H9 (cell line): ENCODE data around the gene GRIA1. TPM values are rescaled to one million over a fixed set of nuclear protein-coding genes. Genes with fewer than 3 reads are reported as not detected.

Experiments used
- DNase-seq: peaks from one replicate; pipeline ENCODE4 v3.0.0-alpha.2; 2017
- H2AFZ ChIP-seq: one replicate; pipeline ENCODE4 v1.6.1; 2013; ENCODE audit warnings: mild to moderate bottlenecking, low read length, control low read depth, moderate library complexity
- H2AK5ac ChIP-seq: 2 replicates; pipeline ENCODE4 v1.6.1; 2013; ENCODE audit warnings: low read length, control low read depth, mixed read lengths; ENCODE audit not compliant: insufficient read length
- H2BK120ac ChIP-seq: one replicate; pipeline ENCODE4 v1.6.1; 2013; ENCODE audit warnings: low read depth, mild to moderate bottlenecking, low read length, control low read depth, inconsistent platforms; ENCODE audit not compliant: poor library complexity, severe bottlenecking
- H2BK12ac ChIP-seq: 2 replicates; pipeline ENCODE4 v1.6.1; 2013; ENCODE audit warnings: low read length, control low read depth, mixed read lengths, low read depth; ENCODE audit not compliant: insufficient read length
- H2BK15ac ChIP-seq: 2 replicates; pipeline ENCODE4 v1.6.1; 2013; ENCODE audit warnings: low read depth, low read length, control low read depth
- H2BK20ac ChIP-seq: one replicate; pipeline ENCODE4 v1.6.1; 2013; ENCODE audit warnings: low read depth, mild to moderate bottlenecking, low read length, control low read depth, inconsistent platforms; ENCODE audit not compliant: poor library complexity, severe bottlenecking
- H2BK5ac ChIP-seq: 2 replicates; pipeline ENCODE4 v1.6.1; 2013; ENCODE audit warnings: low read length, control low read depth, mixed read lengths; ENCODE audit not compliant: insufficient read length
- H3K14ac ChIP-seq: 2 replicates; pipeline ENCODE4 v1.6.1; 2013; ENCODE audit warnings: low read length, control low read depth; ENCODE audit not compliant: insufficient read depth
- H3K18ac ChIP-seq: 2 replicates; pipeline ENCODE4 v1.6.1; 2013; ENCODE audit warnings: low read depth, mild to moderate bottlenecking, mixed read lengths, low read length, control low read depth; ENCODE audit not compliant: insufficient read length
- H3K23ac ChIP-seq: 2 replicates; pipeline ENCODE4 v1.6.1; 2013; ENCODE audit warnings: low read length, control low read depth, mixed read lengths, low read depth; ENCODE audit not compliant: insufficient read length
- H3K23me2 ChIP-seq: 2 replicates; pipeline ENCODE4 v1.6.1; 2013; ENCODE audit warnings: low read depth, mild to moderate bottlenecking, mixed read lengths, low read length, control low read depth; ENCODE audit not compliant: insufficient read length, poor library complexity, severe bottlenecking
- H3K27ac ChIP-seq: 2 replicates; pipeline ENCODE4 v1.5.1; 2013; ENCODE audit warnings: low read length, control low read depth, mixed read lengths, low read depth; ENCODE audit not compliant: insufficient read length
- H3K27me3 ChIP-seq: 2 replicates; pipeline ENCODE4 v1.6.1; 2013; ENCODE audit warnings: low read length, control low read depth, inconsistent platforms; ENCODE audit not compliant: insufficient read depth
- H3K4ac ChIP-seq: 2 replicates; pipeline ENCODE4 v1.6.1; 2013; ENCODE audit warnings: low read depth, mild to moderate bottlenecking, control low read depth, inconsistent platforms, low read length, moderate library complexity
- H3K4me1 ChIP-seq: 2 replicates; pipeline ENCODE4 v1.6.1; 2013; ENCODE audit warnings: low read length, control low read depth, inconsistent platforms; ENCODE audit not compliant: insufficient read depth
- H3K4me2 ChIP-seq: 2 replicates; pipeline ENCODE4 v1.6.1; 2013; ENCODE audit warnings: low read length, control low read depth, mixed read lengths; ENCODE audit not compliant: insufficient read length, insufficient read depth
- H3K56ac ChIP-seq: 2 replicates; pipeline ENCODE4 v1.6.1; 2013; ENCODE audit warnings: low read depth, mild to moderate bottlenecking, mixed read lengths, low read length, control low read depth; ENCODE audit not compliant: insufficient read length
- H3K79me1 ChIP-seq: 2 replicates; pipeline ENCODE4 v1.6.1; 2013; ENCODE audit warnings: low read depth, mild to moderate bottlenecking, moderate library complexity, low read length, control low read depth, inconsistent platforms; ENCODE audit not compliant: insufficient read depth, poor library complexity, severe bottlenecking
- H3K79me2 ChIP-seq: 2 replicates; pipeline ENCODE4 v1.6.1; 2013; ENCODE audit warnings: low read length, control low read depth, inconsistent platforms; ENCODE audit not compliant: insufficient read depth
- H3K9ac ChIP-seq: 2 replicates; pipeline ENCODE4 v1.6.1; 2013; ENCODE audit warnings: low read length, control low read depth, mixed read lengths; ENCODE audit not compliant: insufficient read length; ENCODE audit errors: extremely low read depth
- H3K9me3 ChIP-seq: one replicate; pipeline ENCODE4 v1.6.1; 2013; ENCODE audit warnings: low read depth, low read length, inconsistent platforms; ENCODE audit not compliant: control insufficient read depth
- H3T11ph ChIP-seq: one replicate; pipeline ENCODE4 v1.6.1; 2013; ENCODE audit warnings: mild to moderate bottlenecking, low read length, control low read depth, inconsistent platforms
- H4K20me1 ChIP-seq: one replicate; pipeline ENCODE4 v1.6.1; 2013; ENCODE audit not compliant: control insufficient read depth, insufficient read length, insufficient read depth
- H4K5ac ChIP-seq: 2 replicates; pipeline ENCODE4 v1.6.1; 2013; ENCODE audit warnings: low read depth, mild to moderate bottlenecking, mixed read lengths, low read length, control low read depth; ENCODE audit not compliant: insufficient read length
- H4K8ac ChIP-seq: replicated peaks from 2 replicates; pipeline ENCODE4 v1.6.1; 2013; ENCODE audit warnings: low read length, control low read depth, mixed read lengths, low read depth; ENCODE audit not compliant: insufficient read length
- H4K91ac ChIP-seq: 2 replicates; pipeline ENCODE4 v1.6.1; 2013; ENCODE audit warnings: low read depth, mild to moderate bottlenecking, moderate library complexity, mixed read lengths, low read length, control low read depth; ENCODE audit not compliant: insufficient read length
- H3K27ac Mint-ChIP-seq, 3 experiments: 2 replicates in 2 of 3; 3 replicates in 1 of 3; pipeline ENCODE4 v1.8.0; 2020 to 2021; ENCODE audit warnings: mixed read lengths in 3 of 3, mild to moderate bottlenecking in 1 of 3, moderate library complexity in 1 of 3
- H3K27me3 Mint-ChIP-seq: 2 replicates; pipeline ENCODE4 v1.8.0; 2021; ENCODE audit warnings: low read depth, mild to moderate bottlenecking, moderate library complexity, mixed read lengths
- H3K36me3 Mint-ChIP-seq, 3 experiments: 2 replicates in 2 of 3; 3 replicates in 1 of 3; pipeline ENCODE4 v1.8.0; 2020 to 2021; ENCODE audit warnings: low read depth in 3 of 3, mixed read lengths in 3 of 3; ENCODE audit not compliant: insufficient read depth in 1 of 3
- H3K4me1 Mint-ChIP-seq, 2 experiments: 2 replicates each; pipeline ENCODE4 v1.8.0; 2020; ENCODE audit warnings: mixed read lengths in 2 of 2
- H3K4me3 Mint-ChIP-seq, 2 experiments: 2 replicates in 1 of 2; 3 replicates in 1 of 2; pipeline ENCODE4 v1.8.0; 2020 to 2021; ENCODE audit warnings: mild to moderate bottlenecking in 2 of 2, mixed read lengths in 2 of 2, moderate library complexity in 1 of 2
- H3K9me3 Mint-ChIP-seq, 2 experiments: 2 replicates in 1 of 2; 3 replicates in 1 of 2; pipeline ENCODE4 v1.8.0; 2020; ENCODE audit warnings: mild to moderate bottlenecking in 2 of 2, mixed read lengths in 2 of 2, moderate library complexity in 1 of 2
- CTCF ChIP-seq: fragments of 200-600 bp; sonication (generic); conservative IDR thresholded peaks from 3 replicates; pipeline ENCODE4 v1.8.0; 2021; ENCODE audit warnings: antibody characterized with exemption, mild to moderate bottlenecking
- WGBS: extraction: QIAGEN DNeasy Blood & Tissue Kit; methylation state at CpG from one replicate; pipeline ENCODE4 v1.1.7; 2013; ENCODE audit warnings: missing lambda C conversion rate, low lambda C conversion rate, mixed read lengths; ENCODE audit not compliant: insufficient read length; ENCODE audit errors: extremely low coverage; 5-methylcytosine and 5-hydroxymethylcytosine counted together
- total RNA-seq: library from RNA; stranded (reverse); gene quantifications from 2 replicates; pipeline ENCODE4 v1.2.1, GENCODE V29; 2021

The GRIA1 gene
- total RNA-seq, 1 experiment from 2014 or later = 0.52 TPM

- H2BK5ac ChIP-seq = no peak overlapping the region
- Mint-ChIP-seq H3K27me3 (0 out of 2 replicates have a peak, but pooled peaks cover 2% of the 10 kb centered on the region), H3K9me3 (no peaks in the 10 kb centered on the region), H3K36me3 (no peaks in the 10 kb centered on the region), H3K4me3 (no peak overlapping the region), H3K27ac (no peak overlapping the region), H3K4me1 (no peaks in the 10 kb centered on the region)
- no peak overlapping the region for H2BK120ac ChIP-seq
- H4K20me1 ChIP-seq = no peaks in the 10 kb centered on the region
- H3K18ac ChIP-seq = no peak overlapping the region
- H3K27me3 ChIP-seq = no peaks in the 10 kb centered on the region
- no peaks in the 10 kb centered on the region for H3K23me2 ChIP-seq
- H3K79me2 ChIP-seq = no peaks in the 10 kb centered on the region
- no peak overlapping the region for H3K23ac ChIP-seq
- no peak overlapping the region for H2BK15ac ChIP-seq
- H2AK5ac ChIP-seq = no peak overlapping the region
- DNase-seq = no peak
- no peaks in the 10 kb centered on the region for H3K4me1 ChIP-seq
- H4K8ac ChIP-seq = no peak overlapping the region
- H3K9ac ChIP-seq = no peak overlapping the region
- 0 out of 3 replicates have a peak, but pooled peaks have one; percentile 14 for TF ChIP-seq CTCF
- H3K4ac ChIP-seq = no peak overlapping the region
- no peak overlapping the region for H2BK20ac ChIP-seq
- no peaks in the 10 kb centered on the region for H3K9me3 ChIP-seq
- WGBS = no CpG with 5 or more reads among the region's 2 CpGs
- H3K4me2 ChIP-seq = no peak overlapping the region
- no peak overlapping the region for H4K5ac ChIP-seq
- no peak overlapping the region for H2BK12ac ChIP-seq
- H3T11ph ChIP-seq = no peak overlapping the region
- no peak overlapping the region for H4K91ac ChIP-seq
- H3K14ac ChIP-seq = no peak overlapping the region
- no peak overlapping the region for H2AFZ ChIP-seq
- no peaks in the 10 kb centered on the region for H3K79me1 ChIP-seq
- no peak overlapping the region for H3K56ac ChIP-seq
- H3K27ac ChIP-seq = no peak overlapping the region
Measured at GRCh38 chr5:153816870-153817269, 326.4 kb downstream of the GRIA1 start.
